Astrocyte (in vitro differentiated cells and primary cell): ENCODE measurements around the gene HBP1.

ENCODE experiments used
- CTCF ChIP-seq: IDR thresholded peaks from 2 replicates; pipeline ENCODE4 v1.5.1; 2011; ENCODE audit warnings: low read depth, mild to moderate bottlenecking, inconsistent platforms, low read length, moderate library complexity; ENCODE audit not compliant: insufficient read depth
- EZH2 ChIP-seq: IDR thresholded peaks from 2 replicates; pipeline ENCODE4 v1.6.1; 2012; ENCODE audit warnings: mild to moderate bottlenecking, low read length, inconsistent platforms; ENCODE audit not compliant: insufficient read depth

- TF ChIP-seq CTCF (no peak), EZH2 (no peak)
Measured at GRCh38 chr7:107122486-107122911, 46.3 kb upstream of the HBP1 start.
